Hindlimb muscle (tissue), 1 donor: ENCODE measurements around the gene NDUFAF5. TPM values are rescaled to one million over a fixed set of nuclear protein-coding genes. Genes with fewer than 3 reads are reported as not detected.

ENCODE experiments used
- DNase-seq: peaks from one replicate; pipeline ENCODE4 v3.0.0-alpha.2; 2013
- polyA plus RNA-seq: library from polyadenylated mRNA; unstranded; fragments of 120-200 nt; gene quantifications from one replicate; pipeline ENCODE4 v1.2.1, GENCODE V29; 2013; ENCODE audit not compliant: insufficient read length

The NDUFAF5 gene
- polyA plus RNA-seq, 1 donor: 20.7 TPM

DNA sequence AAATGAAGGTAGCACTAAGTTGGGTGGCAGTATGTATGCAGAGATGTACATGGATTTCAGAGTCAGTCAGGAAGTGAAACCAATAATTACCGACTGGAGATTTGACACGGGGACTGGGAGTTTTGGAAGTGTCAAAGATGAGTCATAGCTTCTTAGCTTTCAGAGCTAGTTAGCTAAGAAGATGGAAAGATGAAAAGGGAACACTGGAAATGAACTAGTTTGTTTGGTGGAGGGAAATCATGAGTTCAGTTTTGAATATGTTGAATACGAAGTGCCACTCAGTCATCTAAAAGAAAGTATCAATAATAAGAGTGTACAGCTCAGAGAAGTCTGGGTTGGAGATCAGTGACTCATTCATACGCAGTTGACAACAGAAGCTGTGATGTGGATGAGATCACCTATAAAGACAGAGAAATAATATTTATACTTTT, 7.6 kb upstream of the NDUFAF5 start:
- no peak for DNase-seq

DNA sequence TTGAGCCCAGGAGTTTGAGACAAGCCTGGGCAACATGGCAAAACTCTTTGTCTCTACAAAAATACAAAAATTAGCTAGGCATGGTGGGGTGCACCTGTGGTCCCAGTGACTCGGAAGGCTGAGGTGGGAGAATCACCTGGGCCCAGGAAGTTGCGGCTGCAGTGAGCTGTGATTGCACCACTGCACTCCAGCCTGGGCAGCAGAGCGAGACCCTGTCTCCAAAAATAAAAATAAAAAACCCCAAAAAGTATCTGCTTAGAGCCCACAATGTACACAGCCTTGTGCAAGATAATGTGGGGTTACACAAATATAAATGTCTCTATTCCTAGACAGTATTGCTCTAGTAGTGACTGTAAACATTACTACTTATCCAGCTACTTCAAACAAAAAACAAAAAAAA, 6.0 kb upstream of the NDUFAF5 start:
- no peak for DNase-seq

DNA sequence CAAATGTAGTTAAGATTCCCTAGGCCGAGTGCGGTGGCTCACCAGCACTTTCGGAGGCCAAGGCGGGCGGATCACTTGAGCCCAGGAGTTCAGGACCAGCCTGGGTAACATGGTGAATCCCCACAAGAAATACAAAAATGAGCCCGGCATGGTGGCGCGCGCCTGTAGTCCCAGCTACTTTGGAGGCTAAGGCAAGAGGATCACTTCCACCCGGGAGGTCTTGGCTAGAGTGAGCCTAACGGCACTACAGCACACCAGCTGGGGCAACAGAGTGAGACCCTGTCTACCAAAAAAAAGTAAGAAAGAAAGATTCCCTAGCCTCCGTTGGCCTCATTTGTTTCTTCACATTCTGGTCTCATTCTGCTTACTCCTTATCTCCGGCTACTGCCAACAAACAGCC, 1.3 kb upstream of the NDUFAF5 start:
- no peak for DNase-seq

DNA sequence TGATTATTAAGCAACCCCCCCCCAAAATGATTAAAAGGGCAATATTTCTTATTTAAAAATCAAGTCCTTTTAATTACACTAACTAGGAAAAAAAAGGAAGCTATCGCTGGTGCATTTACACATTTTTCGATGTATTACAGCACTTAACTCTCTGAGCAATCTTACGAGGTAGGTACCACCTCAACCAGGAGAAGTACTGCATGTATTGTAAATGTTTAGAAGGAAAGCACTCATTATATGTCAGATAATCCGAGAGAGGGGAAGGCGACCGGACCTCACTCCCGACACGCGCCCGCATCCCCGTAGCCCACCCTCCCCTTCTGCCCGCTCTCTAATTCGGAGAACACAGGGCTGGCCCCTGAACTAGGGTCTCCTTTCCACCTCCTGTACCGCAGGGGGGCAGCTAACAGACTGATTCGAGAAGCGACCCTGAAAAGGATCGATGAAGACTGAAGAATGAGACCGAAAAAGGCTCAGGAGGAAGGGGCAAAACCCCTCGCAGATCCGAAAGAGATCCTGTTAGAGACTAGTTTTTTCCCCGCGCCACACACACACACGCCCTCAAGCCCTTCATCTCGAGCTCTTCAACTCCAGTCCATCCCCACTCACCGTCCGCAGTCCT, 446 bp upstream of the NDUFAF5 start:
- no peak for DNase-seq

DNA sequence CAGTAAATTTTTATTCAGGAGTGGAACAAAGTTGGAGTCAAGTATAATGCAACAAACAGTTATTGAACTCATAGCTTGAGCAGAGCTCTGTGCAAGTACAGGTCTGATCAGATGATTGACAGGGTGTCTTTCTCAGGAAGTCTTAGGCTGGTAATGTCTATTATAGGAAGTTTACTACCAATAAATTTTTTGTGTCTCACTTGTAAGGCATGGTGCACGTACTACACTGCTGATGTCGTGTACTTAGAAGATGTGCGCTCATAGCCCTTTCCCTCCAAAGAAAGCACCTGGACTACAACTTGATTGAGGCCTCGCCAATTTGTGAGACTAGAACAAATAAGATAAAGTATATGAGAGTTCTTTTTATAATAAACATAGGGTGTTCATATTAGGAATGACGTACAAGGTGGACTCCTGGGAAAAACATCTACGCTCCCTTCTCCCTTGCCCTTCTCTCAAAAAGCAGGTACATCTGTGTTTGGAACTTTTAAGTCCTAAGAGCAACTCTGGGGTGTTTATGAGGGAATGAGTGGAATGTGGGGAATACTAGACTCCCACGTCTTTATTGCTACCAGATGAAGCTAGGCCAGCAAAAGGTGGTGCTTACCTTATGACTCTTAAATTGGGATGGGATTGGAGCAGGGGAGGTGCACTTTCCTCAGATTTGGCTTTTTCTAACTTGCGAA, 1.5 kb downstream of the NDUFAF5 start:
- DNase-seq: no peak

DNA sequence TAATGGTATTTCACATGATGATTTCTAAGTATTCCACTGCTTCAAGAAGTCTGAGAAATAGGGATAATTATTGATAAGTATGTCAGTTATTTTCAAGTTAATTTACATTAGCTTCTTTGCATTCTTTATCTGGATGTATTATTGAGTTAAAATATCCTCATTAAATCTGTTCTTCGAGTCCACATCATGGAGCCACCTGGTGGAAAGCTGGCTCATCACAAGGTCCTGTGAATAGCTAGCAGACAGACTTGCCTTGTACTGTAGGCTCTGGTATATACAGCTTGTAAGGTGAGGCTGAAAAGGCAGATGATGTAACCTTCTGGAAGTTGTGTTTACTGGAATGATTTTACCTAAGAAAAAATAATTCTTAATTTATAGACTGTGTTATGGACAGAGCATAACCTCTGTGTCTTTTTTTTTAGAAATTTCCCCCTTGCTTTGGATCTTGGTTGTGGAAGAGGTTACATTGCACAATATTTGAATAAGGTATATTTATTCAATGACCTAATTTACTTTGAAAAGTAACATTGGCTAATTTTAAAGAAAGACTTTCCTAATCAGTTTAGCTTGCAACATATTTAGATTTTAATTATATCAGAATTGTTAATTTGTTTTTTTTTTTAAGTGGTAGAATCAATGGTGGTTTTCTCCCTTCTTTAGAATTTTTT, 3.5 kb downstream of the NDUFAF5 start:
- DNase-seq: peak; percentile 27

DNA sequence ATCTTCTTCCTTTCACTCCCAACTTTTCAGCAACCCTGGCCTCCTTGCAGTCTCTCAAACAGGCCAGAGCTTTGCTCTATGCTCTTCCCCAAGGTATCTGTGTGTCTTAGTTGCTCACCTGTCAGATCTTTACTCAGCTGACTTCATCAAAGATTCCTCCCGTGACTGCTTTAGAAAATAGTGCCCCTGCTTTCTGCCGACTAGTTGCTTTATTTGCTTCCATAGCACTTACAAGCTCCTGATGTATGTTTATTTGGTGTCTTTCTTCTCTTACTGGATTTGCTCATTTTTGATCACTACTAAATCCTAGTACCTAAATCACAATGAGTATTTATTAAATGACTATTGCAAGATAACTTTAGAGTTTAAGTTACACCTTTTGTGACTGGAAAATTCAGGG, 5.9 kb downstream of the NDUFAF5 start:
- DNase-seq: no peak

DNA sequence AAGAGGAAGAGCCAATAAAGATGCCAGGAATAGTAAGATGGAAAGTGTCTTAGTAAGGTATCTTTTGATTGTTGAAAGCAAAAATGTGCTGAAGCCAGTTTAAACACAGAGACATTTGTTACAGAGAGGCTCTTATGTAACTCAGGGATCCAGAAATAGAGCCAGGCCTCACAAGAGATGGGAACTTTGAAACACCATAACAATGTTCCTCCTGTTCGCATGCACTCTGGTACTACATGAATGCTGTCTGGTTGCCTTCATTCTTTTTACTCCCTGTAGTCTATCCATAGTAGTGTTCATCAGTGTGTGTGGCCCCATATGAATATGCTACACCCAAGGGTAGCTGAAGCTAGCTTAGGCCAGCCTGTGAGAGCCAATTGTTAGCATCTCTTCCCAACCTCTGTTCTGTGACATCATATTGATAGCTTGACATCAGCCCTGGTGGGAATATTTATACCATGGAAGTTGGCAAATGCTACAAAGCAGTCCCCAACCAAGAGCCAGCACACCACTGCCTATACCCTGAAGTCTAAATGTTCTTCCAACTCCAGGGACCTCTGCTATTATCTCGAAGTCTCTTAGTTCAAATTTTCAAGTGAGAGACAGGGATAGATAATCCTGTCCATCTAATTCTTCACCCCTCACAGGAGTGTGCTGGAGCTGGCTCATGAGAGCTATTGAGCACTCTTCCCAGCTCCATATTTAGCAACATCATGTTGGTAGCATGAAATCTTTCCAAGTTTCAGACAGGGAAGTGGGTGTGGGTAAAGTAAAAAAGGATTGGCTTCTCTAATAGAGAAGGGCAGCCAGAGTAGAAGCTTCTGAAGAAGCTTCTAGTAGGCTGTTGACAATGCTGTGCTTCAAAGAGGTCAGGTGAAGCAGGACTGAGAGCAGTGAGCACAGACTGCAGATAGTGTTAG, 7.0 kb downstream of the NDUFAF5 start:
- DNase-seq: peak; percentile 5

DNA sequence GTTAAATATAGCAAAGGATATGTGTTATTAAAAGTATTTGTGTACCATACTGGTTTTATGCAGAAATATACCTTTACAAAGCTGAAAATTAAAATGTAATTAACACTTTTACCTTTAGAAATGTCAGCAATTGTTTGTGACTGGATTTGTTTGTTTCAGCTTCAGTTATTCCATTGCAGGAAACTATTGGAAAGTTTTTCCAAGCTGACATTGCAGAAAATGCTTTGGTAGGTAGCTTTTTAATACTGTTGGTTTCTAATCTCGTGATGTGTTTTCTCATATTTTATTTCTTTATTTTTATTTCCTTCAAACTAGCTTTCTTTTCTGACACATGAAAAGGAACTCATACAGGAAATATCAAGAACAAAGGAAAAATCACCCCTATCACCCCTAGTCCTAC, 8.2 kb downstream of the NDUFAF5 start:
- no peak for DNase-seq

DNA sequence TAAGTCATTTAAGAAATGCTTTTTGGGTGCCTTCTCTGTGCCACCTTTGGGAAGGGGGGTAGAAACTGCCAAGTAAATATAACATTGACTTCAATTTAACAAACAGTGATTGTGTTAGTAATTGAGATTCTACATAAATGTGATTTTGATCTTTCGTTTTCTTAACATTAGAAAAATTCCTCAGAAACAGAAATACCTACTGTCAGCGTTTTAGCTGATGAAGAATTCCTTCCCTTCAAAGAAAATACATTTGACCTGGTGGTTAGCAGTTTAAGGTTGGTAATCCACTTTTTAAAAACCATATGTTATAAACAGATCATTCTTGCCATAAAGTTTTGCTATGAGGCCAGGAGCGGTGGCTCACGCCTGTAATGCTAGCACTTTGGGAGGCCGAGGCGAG, 9.8 kb downstream of the NDUFAF5 start:
- no peak for DNase-seq

DNA sequence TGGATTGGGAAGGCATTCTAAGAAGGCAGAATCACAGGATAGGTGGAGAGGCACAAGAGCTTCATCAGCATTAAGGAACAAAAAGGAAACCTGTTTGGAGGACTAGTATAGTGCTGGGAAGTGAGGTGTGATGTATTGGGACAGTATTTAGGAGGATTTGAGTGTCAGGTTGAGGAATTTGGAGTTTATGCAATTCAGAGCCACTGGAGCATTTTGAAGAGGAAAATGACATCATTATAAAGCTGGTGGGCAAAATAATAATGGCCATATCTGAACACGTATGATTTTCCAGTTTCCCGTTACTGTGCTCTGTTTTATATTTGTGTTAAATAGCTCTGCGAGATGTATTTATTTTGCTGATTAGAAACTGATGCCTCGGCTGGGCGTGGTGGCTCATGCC, 14.2 kb downstream of the NDUFAF5 start:
- DNase-seq: no peak

DNA sequence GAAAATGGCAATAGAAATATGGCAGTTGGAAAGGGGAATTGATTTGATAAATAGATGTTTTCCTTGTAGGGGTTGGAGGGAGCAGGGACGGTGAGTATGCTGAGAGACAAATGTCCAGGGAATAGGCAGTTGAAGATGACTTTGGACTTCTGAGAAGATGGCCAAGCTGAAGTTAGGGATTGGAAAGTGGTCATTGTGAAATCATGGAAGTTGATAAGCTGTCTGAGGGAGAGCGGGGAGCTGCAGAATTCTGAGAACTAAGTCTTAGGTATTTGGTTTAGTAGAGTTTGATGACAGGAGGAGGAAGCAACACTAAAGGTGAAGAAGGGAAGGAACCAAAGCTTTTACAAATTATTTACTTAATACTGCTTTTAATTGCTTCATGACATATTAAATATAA, 15.1 kb downstream of the NDUFAF5 start:
- no peak for DNase-seq

DNA sequence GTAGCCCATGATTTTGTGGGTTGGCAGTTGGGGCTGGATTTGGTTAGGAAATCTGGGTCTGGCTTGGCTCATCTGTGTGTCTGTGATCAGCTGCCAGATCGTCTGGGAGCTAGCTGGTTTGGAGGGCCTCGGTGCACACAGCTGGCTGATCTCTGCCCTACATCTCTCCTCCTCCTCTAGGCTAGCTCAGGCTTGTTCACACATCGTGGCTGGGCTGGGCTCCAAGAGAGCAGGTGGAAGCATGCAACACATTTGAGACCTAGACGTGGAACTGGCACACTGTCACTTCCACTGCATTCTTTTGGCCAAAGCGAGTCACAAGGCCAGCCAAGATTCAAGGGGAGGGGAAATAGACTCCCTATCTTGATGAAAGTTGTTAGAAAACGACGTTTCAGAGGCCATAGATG, 15.9 kb downstream of the NDUFAF5 start:
- DNase-seq: peak; percentile 38

DNA sequence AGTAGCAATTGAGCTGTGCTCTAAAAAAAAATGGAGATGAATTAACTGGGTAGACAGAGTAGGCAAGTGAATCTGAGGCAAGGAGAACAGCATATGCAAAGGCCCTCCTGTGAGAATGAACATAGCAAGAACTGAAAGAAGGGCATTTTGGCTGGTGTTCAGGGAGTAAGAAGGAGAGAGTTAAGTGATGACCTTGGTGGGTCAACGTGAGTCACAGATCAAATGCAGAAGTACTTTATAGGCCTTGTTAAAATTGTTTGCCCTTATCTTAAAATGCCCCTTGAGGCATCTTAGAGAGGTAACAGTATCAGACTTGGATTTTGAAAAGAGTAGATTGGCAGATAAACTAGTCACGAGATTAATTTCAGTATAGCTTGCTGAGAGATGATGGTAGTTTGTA, 24.5 kb downstream of the NDUFAF5 start:
- DNase-seq: no peak

DNA sequence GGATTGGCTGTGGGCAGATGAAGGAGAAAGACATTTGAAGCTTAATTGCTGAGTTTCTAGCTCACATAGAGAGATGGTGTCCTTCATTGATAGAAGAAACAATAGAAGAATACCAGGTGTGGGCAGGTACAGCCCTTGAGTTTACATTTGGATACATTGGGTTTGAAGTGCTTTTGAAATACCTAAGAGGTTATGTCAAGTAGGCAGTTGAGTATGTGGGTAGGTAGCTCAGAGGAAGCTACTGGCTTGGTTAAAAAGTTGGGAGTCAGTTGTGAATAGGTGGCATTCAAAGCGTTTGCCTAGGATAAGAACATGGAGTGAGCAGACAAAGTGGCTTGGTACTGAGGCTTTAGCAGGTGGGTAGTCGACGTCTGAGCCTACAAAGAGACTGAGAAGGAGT, 25.0 kb downstream of the NDUFAF5 start:
- no peak for DNase-seq

DNA sequence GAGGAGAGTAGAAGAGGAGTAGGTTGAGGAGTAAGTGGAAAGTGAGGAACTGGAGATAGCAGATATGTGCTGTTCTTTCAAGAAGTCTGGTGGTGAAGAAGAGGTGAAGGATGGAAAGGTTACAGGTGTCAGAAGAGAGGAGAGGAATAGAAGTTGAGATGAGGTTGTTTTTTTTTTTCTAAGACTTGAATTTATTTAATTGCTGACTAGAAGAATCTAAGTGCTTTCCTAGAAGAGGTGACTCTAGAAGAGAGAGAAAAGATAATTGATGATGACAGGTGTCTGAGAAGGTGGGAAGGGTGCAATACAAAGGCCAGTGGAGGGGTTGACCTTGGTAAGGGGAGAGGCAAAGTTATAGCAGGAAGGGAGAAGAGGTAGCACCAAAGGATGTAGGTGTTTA, 25.6 kb downstream of the NDUFAF5 start:
- no peak for DNase-seq

DNA sequence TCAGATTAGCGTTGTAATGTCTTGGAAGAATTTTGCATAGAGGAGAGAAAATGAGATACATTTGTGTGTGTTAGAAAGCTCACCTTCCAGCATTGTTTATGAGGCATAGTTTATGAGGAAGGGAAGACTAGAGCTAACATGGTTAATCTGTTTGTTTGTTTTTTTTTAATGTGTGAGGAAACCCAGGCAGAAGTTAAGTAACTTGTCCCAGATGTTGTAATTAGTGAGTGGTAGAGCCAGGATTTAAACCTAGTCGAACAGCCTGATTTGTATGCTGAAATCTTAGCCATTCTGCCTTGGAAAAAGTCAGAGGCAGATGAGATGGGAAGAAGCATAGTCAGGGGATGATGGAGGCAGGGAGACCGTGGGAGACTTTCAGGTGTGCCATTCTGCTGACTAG, 29.1 kb downstream of the NDUFAF5 start:
- no peak for DNase-seq

DNA sequence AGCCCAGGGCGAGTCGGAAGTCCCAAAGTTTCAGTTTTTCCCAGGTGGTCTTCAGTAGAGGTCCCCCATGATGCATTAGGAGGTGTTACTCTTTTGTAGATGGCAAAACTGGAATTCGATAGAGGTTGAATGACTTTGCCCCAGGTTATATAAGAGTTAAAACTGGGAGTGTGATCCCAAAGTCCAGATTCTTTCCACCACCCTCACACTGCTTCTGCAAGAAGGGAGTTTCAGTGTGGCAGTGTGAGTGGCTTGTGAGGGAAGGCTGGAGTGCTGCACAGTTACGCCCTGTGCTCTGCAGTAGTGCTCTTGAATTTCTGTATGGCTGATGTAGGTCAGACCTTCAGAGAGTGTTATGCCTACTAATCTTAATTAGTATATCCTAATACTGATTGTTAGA, 29.8 kb downstream of the NDUFAF5 start:
- DNase-seq: no peak

DNA sequence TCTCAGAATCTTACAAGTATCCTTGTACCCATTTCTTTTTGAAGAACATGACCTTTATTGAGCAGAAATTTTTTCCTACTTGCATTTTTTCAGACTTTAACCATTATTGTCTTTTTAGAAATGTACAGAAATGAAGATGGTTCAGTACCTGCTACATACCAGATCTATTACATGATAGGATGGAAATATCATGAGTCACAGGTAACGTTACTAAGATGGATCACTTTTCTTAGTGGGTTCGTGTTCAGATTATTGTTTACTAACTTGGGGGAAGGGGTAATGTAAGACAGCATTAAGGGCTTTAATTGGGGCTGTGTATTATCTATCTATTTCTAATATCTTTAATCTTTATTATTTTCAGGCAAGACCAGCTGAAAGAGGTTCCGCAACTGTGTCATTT, 31.9 kb downstream of the NDUFAF5 start:
- DNase-seq: no peak

DNA sequence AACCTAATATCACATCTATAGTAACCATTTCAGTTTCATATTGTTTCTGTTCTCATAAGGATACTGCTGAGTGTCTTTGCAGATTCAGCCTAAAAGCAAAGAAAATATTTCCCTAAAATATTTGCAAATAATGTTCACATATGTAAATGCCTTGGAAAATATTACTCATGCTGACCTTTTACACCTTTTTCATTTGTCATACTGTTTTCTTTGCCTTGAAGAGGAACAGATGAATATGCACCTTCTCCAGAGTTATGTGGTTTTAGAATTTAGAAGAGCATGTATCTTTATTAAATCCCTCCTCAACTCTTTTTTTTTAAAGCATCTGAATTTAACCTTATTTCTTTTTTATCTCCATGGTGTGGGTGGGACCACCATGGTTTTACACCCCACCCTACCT, 32.5 kb downstream of the NDUFAF5 start:
- DNase-seq: no peak

DNA sequence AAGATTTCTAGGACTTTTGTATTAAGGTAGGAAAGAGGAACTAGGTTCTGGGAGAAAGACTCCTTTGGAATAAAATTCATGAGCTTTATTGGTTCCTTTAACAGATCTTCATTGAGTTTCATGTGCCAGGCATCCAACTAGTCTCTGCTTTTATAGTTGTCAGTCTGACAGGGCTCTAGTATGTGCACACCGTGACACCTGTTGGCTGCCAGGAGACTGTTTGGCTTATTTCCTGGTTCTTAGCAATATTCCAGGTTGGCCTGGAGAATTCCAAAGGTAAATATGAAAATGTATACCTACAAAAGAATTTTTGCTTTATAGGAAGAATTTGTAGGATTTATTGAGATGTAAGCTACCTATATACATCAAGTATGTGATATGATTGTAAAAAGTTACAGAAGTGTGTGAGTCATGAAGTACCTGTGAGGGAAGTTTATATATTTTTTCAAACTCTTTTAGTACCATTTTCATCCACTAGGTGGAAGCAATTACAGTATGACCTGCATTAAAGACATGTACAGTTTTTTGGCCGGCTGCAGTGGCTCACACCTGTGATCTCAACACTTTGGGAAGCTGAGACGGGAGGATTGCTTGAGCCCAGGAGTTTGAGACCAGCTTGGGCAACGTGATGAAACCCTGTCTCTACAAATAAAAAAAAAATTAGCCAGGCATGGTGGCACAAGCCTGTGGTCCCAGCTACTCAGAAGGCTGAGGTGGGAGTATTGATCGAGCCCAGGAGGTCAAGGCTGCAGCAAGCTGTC, 35.2 kb downstream of the NDUFAF5 start:
- peak; percentile 34 for DNase-seq

DNA sequence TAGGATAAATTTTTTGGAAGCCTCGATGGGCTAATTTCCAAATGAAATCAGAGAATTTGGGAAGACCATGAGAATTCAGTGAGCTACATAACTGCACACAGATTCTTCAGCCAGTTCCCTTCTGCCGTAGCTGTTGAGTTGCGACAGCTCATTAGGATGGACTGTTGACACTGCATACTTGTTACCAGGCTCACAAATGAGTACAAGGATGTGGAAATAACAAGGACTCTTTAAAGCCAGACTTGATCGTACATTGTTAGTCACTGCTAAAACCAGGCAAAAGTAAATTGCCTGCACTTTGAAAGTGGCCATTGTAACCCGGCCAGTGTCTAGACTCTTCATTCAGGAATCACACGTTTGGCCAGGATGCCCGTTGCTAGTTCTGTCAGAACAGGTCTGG, 37.0 kb downstream of the NDUFAF5 start:
- DNase-seq: no peak
